SU-DHL-6 (cell line): ENCODE results near the gene ME3.

Experiments
- H2AFZ ChIP-seq: fragments of 200-600 bp; sonication (generic); 2 replicates; pipeline ENCODE4 v1.6.1; 2014; ENCODE audit warnings: low read depth, mild to moderate bottlenecking, moderate library complexity, mixed read lengths, antibody characterized with exemption, low read length; ENCODE audit not compliant: severe bottlenecking
- H3F3A ChIP-seq: fragments of 200-600 bp; shearing (Covaris generic); 2 replicates; pipeline ENCODE4 v1.6.0; 2016; ENCODE audit warnings: antibody characterized with exemption, mild to moderate bottlenecking; ENCODE audit not compliant: insufficient read depth
- H3K27ac ChIP-seq: fragments of 200-600 bp; sonication (generic); 2 replicates; pipeline ENCODE4 v1.5.1; 2016; ENCODE audit warnings: low read depth, mild to moderate bottlenecking, low read length, moderate library complexity, mixed read lengths
- H3K27me3 ChIP-seq: fragments of 200-600 bp; sonication (generic), shearing (Covaris generic); 2 replicates; pipeline ENCODE4 v1.6.0; 2014; ENCODE audit warnings: mild to moderate bottlenecking, low read length
- H3K36me3 ChIP-seq: fragments of 200-600 bp; sonication (generic); 2 replicates; pipeline ENCODE4 v1.6.1; 2014; ENCODE audit warnings: mild to moderate bottlenecking, low read length, mixed read lengths
- H3K4me2 ChIP-seq: fragments of 300-600, 200-600 bp; shearing (Covaris generic), sonication (generic); 2 replicates; pipeline ENCODE4 v1.6.0; 2014; ENCODE audit warnings: low read length, low read depth, mild to moderate bottlenecking; ENCODE audit not compliant: poor library complexity, severe bottlenecking
- H3K4me3 ChIP-seq: fragments of 200-600 bp; sonication (generic); 2 replicates; pipeline ENCODE4 v1.5.1; 2014; ENCODE audit warnings: antibody characterized with exemption, low read length, mild to moderate bottlenecking, mixed read lengths; ENCODE audit not compliant: insufficient read depth, poor library complexity, severe bottlenecking
- H3K79me2 ChIP-seq: fragments of 200-600 bp; sonication (generic); 2 replicates; pipeline ENCODE4 v1.6.1; 2014; ENCODE audit warnings: mild to moderate bottlenecking, low read length, moderate library complexity; ENCODE audit not compliant: insufficient read depth
- H3K9ac ChIP-seq: fragments of 200-600 bp; sonication (generic); 2 replicates; pipeline ENCODE4 v1.7.0; 2014; ENCODE audit warnings: mild to moderate bottlenecking, low read length
- H3K9me2 ChIP-seq: fragments of 200-600 bp; sonication (generic); replicated peaks from 2 replicates; pipeline ENCODE4 v1.6.1; 2014; ENCODE audit warnings: low read length; ENCODE audit not compliant: insufficient read depth
- H3K9me3 ChIP-seq: fragments of 200-600 bp; sonication (generic); 2 replicates; pipeline ENCODE4 v1.6.1; 2014; ENCODE audit warnings: low read length, mixed read lengths; ENCODE audit not compliant: insufficient read depth
- H4K20me1 ChIP-seq: fragments of 200-600 bp; sonication (generic); 2 replicates; pipeline ENCODE4 v1.6.1; 2014; ENCODE audit warnings: low read depth, mild to moderate bottlenecking, antibody characterized with exemption, low read length, moderate library complexity, mixed read lengths
- CTCF ChIP-seq: fragments of 200-600 bp; sonication (generic); IDR thresholded peaks from one replicate; pipeline ENCODE4 v1.5.1; 2017; ENCODE audit warnings: antibody characterized with exemption, mild to moderate bottlenecking, low read length, moderate library complexity; ENCODE audit not compliant: insufficient read depth, poor library complexity, severe bottlenecking
- EZH2phosphoT487 ChIP-seq: fragments of 200-600 bp; sonication (generic), shearing (Covaris generic); conservative IDR thresholded peaks from 2 replicates; pipeline ENCODE4 v1.6.1; 2018; ENCODE audit warnings: mild to moderate bottlenecking, antibody characterized with exemption, low read length, moderate library complexity, mixed read lengths

Gene ME3

GRCh38 chr11:86459002-86459385 lies 213.4 kb downstream of the ME3 start:
- no peak for TF ChIP-seq CTCF
- no peak for TF ChIP-seq EZH2phosphoT487
- no peak overlapping the region for H3K27ac ChIP-seq
- H3F3A ChIP-seq: no peaks in the 10 kb centered on the region

GRCh38 chr11:86458294-86459001 lies 214.0 kb downstream of the ME3 start:
- Histone ChIP-seq H3K79me2 (no peaks in the 10 kb centered on the region), H3K9ac (no peak overlapping the region), H3K4me3 (no peak overlapping the region), H3K27ac (no peak overlapping the region), H3K36me3 (no peaks in the 10 kb centered on the region), H4K20me1 (no peaks in the 10 kb centered on the region), H3K9me2 (no peaks in the 10 kb centered on the region), H3K4me2 (no peak overlapping the region), H3K27me3 (no peaks in the 10 kb centered on the region), H2AFZ (no peak overlapping the region), H3F3A (no peaks in the 10 kb centered on the region), H3K9me3 (no peaks in the 10 kb centered on the region)
- TF ChIP-seq CTCF: no peak
- no peak for TF ChIP-seq EZH2phosphoT487

More at GRCh38 chr11:86459002-86459385, 213.4 kb downstream of the ME3 start:
- Histone ChIP-seq H3K79me2 (no peaks in the 10 kb centered on the region), H3K36me3 (no peaks in the 10 kb centered on the region), H3K9me2 (no peaks in the 10 kb centered on the region), H3K9me3 (no peaks in the 10 kb centered on the region), H3K9ac (no peak overlapping the region), H3K4me2 (no peak overlapping the region), H3K27me3 (no peaks in the 10 kb centered on the region), H4K20me1 (no peaks in the 10 kb centered on the region), H3K4me3 (no peak overlapping the region), H2AFZ (no peak overlapping the region)

- no peaks in the 10 kb centered on the region for H4K20me1 ChIP-seq
- H3K27me3 ChIP-seq: no peaks in the 10 kb centered on the region
- no peaks in the 10 kb centered on the region for H3K9me2 ChIP-seq
- H3K9ac ChIP-seq: no peak overlapping the region
- no peaks in the 10 kb centered on the region for H3K9me3 ChIP-seq
- H3K4me2 ChIP-seq: no peak overlapping the region
- no peaks in the 10 kb centered on the region for H3K36me3 ChIP-seq
- no peak overlapping the region for H2AFZ ChIP-seq
- H3F3A ChIP-seq: no peaks in the 10 kb centered on the region
- no peak overlapping the region for H3K4me3 ChIP-seq
- TF ChIP-seq EZH2phosphoT487 (no peak), CTCF (peak; percentile 89)
- no peak overlapping the region for H3K27ac ChIP-seq
- H3K79me2 ChIP-seq: no peaks in the 10 kb centered on the region
These were observed 216.1 kb downstream of the ME3 start for GRCh38 chr11:86456075-86456939.
